Fibroblast of skin of left biceps (primary cell): Measurements from ENCODE around the gene UBE2Q2.
A peak's percentile ranks its signal among the peaks of the same experiment; 100 is the strongest.
"Not testable (repeated sequence)": the region's sequence is repeated elsewhere in the genome, so short reads cannot be mapped to it uniquely, and the experiment has no call there.

ENCODE experiments used
- DNase-seq, 2 experiments: peaks; one replicate each; pipeline ENCODE4 v3.0.0-alpha.2; 2013; ENCODE audit warnings: low read depth in 2 of 2

The UBE2Q2 gene

GRCh38 chr15:75864213-75865059 is 21.2 kb downstream of the UBE2Q2 start:
- DNase-seq: no peak

- not testable (repeated sequence) for DNase-seq
These were observed 22.8 kb downstream of the UBE2Q2 start for GRCh38 chr15:75866045-75866444.

- DNase-seq: no peak
These were observed 23.7 kb downstream of the UBE2Q2 start for GRCh38 chr15:75866916-75867315.

GRCh38 chr15:75867449-75867848 is 24.2 kb downstream of the UBE2Q2 start:
- no peak for DNase-seq

- no peak for DNase-seq
These were observed 24.8 kb downstream of the UBE2Q2 start for GRCh38 chr15:75868019-75868418.

GRCh38 chr15:75869446-75869845 is 26.2 kb downstream of the UBE2Q2 start:
- DNase-seq: no peak

- not testable (repeated sequence) for DNase-seq
These were observed 28.3 kb downstream of the UBE2Q2 start for GRCh38 chr15:75871589-75871988.

- DNase-seq: no peak
These were observed 29.2 kb downstream of the UBE2Q2 start for GRCh38 chr15:75872403-75872990.

GRCh38 chr15:75884041-75884440 is 40.8 kb downstream of the UBE2Q2 start:
- DNase-seq: peak in 1 of 2 experiments; percentile 10

GRCh38 chr15:75887178-75887577 is 43.9 kb downstream of the UBE2Q2 start:
- no peak for DNase-seq

- DNase-seq: peak; percentile 69 to 75
These were observed 48.6 kb downstream of the UBE2Q2 start for GRCh38 chr15:75891895-75892294.

- no peak for DNase-seq
These were observed 52.5 kb downstream of the UBE2Q2 start for GRCh38 chr15:75895731-75896130.

GRCh38 chr15:75900577-75900976 is 57.3 kb downstream of the UBE2Q2 start:
- DNase-seq: no peak

- DNase-seq: no peak
These were observed 58.9 kb downstream of the UBE2Q2 start for GRCh38 chr15:75902129-75902557.

- DNase-seq: peak; percentile 69 to 71
These were observed 60.3 kb downstream of the UBE2Q2 start, which contains the start of gene FBXO22 for GRCh38 chr15:75903331-75904239. FBXO22 (plus strand) TSS chr15:75903878; CDS start chr15:75903964, 86 bp downstream.

- DNase-seq: no peak
These were observed 62.0 kb downstream of the UBE2Q2 start for GRCh38 chr15:75905231-75905630.

- DNase-seq: not testable (repeated sequence)
These were observed 67.1 kb downstream of the UBE2Q2 start for GRCh38 chr15:75910355-75910754.

GRCh38 chr15:75916978-75917377 is 73.7 kb downstream of the UBE2Q2 start:
- DNase-seq: no peak

- no peak for DNase-seq
These were observed 74.9 kb downstream of the UBE2Q2 start for GRCh38 chr15:75918135-75918534.

- DNase-seq: no peak
These were observed 76.8 kb downstream of the UBE2Q2 start for GRCh38 chr15:75920079-75920478.

GRCh38 chr15:75921732-75922703 is 78.8 kb downstream of the UBE2Q2 start:
- DNase-seq: peak; percentile 37 to 41
